K562 (cell line): Measurements from ENCODE around the gene DHRS12. TPM values are rescaled to one million over a fixed set of nuclear protein-coding genes. Genes with fewer than 3 reads are reported as not detected.

ENCODE experiments used
- ATAC-seq: fragments of 200-7000 bp; cut with Tn5 transposase; 3 replicates; pipeline ENCODE4 v1.9.1; 2020; ENCODE audit warnings: moderate library complexity
- BruUV-seq: library from RNA; stranded (reverse); fragments of 400-500 nt; replicated peaks from 2 replicates; lab custom pipeline; 2021; lab: Mats Ljungman, UMichigan
- CTCF ChIA-PET: fragments of 300-600 bp; formaldehyde crosslinking; extraction: SDS; loops from one replicate; lab custom pipeline; 2021; ENCODE audit warnings: low intra/inter-chr PET ratio; lab: Yijun Ruan, JAX
- POLR2A ChIA-PET: fragments of 300-600, 350-650 bp; sonication (Branson Sonifier 250); formaldehyde crosslinking; extraction: SDS; loops from one replicate; lab custom pipeline; 2021; ENCODE audit warnings: antibody characterized with exemption, inconsistent platforms; lab: Yijun Ruan, JAX
- DNase-seq, 4 experiments: peaks; one replicate each; pipeline versions ENCODE4 v3.0.0 to v3.0.0-alpha.2; 2011 to 2018; ENCODE audit warnings: low spot score in 3 of 4, mixed read lengths in 3 of 4; ENCODE audit errors: extremely low read depth in 1 of 4
- FAIRE-seq: peaks from 2 replicates; lab custom pipeline; 2011; peaks lifted over from hg19 to GRCh38; lab: Jason Lieb, UNC
- H2AFZ ChIP-seq: 2 replicates; pipeline ENCODE4 v1.6.0; 2011; ENCODE audit warnings: low read depth, low read length, control low read depth, inconsistent platforms
- H3K27ac ChIP-seq: fragments of 200-600 bp; 3 replicates; pipeline ENCODE4 v1.8.0; 2011; ENCODE audit warnings: low read depth, mild to moderate bottlenecking, control low read depth, inconsistent platforms, low read length, moderate library complexity, mixed read lengths; ENCODE audit errors: extremely low read depth
- H3K27me3 ChIP-seq, 2 experiments: fragments of 300-600 bp in 1 of 2; 2 replicates in 1 of 2; 3 replicates in 1 of 2; pipeline versions ENCODE4 v1.6.0 to v1.8.0; 2011; ENCODE audit warnings: inconsistent platforms in 2 of 2, low read length in 2 of 2, mild to moderate bottlenecking in 1 of 2, mixed read lengths in 1 of 2, moderate library complexity in 1 of 2; ENCODE audit not compliant: control insufficient read depth in 2 of 2, insufficient read depth in 2 of 2
- H3K36me3 ChIP-seq: fragments of 300-600 bp; 3 replicates; pipeline ENCODE4 v1.8.0; 2011; ENCODE audit warnings: mild to moderate bottlenecking, low read length, inconsistent platforms; ENCODE audit not compliant: control insufficient read depth, insufficient read depth
- H3K4me1 ChIP-seq, 2 experiments: fragments of 200-600 bp in 1 of 2; replicated peaks in 1 of 2; 2 replicates in 1 of 2; 3 replicates in 1 of 2; pipeline versions ENCODE4 v1.5.1 to v1.8.0; 2011; ENCODE audit warnings: inconsistent platforms in 2 of 2, low read length in 2 of 2, mild to moderate bottlenecking in 1 of 2, mixed read lengths in 1 of 2, moderate library complexity in 1 of 2; ENCODE audit not compliant: control insufficient read depth in 2 of 2, insufficient read depth in 2 of 2
- H3K4me2 ChIP-seq: 2 replicates; pipeline ENCODE4 v1.6.1; 2011; ENCODE audit warnings: low read length, control low read depth, inconsistent platforms, mixed read lengths; ENCODE audit not compliant: insufficient read depth
- H3K4me3 ChIP-seq: fragments of 200-600 bp; sonication (generic), shearing (Covaris generic); 2 replicates; pipeline ENCODE4 v1.5.1; 2016; ENCODE audit warnings: control low read depth, inconsistent platforms
- H3K79me2 ChIP-seq: fragments of 200-600 bp; 3 replicates; pipeline ENCODE4 v1.8.0; 2011; ENCODE audit warnings: low read length, inconsistent platforms; ENCODE audit not compliant: control insufficient read depth, insufficient read depth
- H3K9ac ChIP-seq, 2 experiments: 2 replicates each; pipeline versions ENCODE4 v1.6.0 to v1.6.1; 2011; ENCODE audit warnings: low read depth in 2 of 2, low read length in 2 of 2, control low read depth in 1 of 2, inconsistent platforms in 1 of 2, mild to moderate bottlenecking in 1 of 2, mixed read lengths in 1 of 2; ENCODE audit not compliant: insufficient read depth in 1 of 2
- H3K9me1 ChIP-seq: one replicate; pipeline ENCODE4 v1.6.0; 2011; ENCODE audit warnings: inconsistent platforms, mild to moderate bottlenecking, low read length, moderate library complexity; ENCODE audit not compliant: control insufficient read depth, insufficient read depth
- H3K9me3 ChIP-seq: replicated peaks from 2 replicates; pipeline ENCODE4 v1.5.1; 2011; ENCODE audit warnings: low read depth, low read length, inconsistent platforms; ENCODE audit not compliant: control insufficient read depth, insufficient read depth
- H4K20me1 ChIP-seq: replicated peaks from 2 replicates; pipeline ENCODE4 v1.6.1; 2011; ENCODE audit warnings: low read length, inconsistent platforms, mixed read lengths; ENCODE audit not compliant: control insufficient read depth, insufficient read depth
- CAMTA2 ChIP-seq: fragments of 250-450 bp; sonication (Bioruptor Pico); conservative IDR thresholded peaks from 2 replicates; pipeline ENCODE4 v1.5.1; 2022
- CBX3 ChIP-seq, 2 experiments: IDR thresholded peaks; 1 replicate in 1 of 2; 2 replicates in 1 of 2; pipeline ENCODE4 v1.6.1; 2012; ENCODE audit warnings: inconsistent platforms in 2 of 2, low read length in 2 of 2, borderline replicate concordance in 1 of 2, control low read depth in 1 of 2
- GTF2E2 ChIP-seq: fragments of 200-800 bp; sonication (Bioruptor generic); IDR thresholded peaks from 2 replicates; pipeline ENCODE4 v1.6.1; 2016; ENCODE audit warnings: missing genetic modification characterization, missing compliant biosample characterization
- HNRNPH1 ChIP-seq: fragments of 200-400 bp; formaldehyde crosslinking; optimal IDR thresholded peaks from 2 replicates; pipeline ENCODE3; 2017; ENCODE audit warnings: low read depth, mild to moderate bottlenecking, low read length, moderate library complexity
- MED1 ChIP-seq: sonication (generic); formaldehyde crosslinking; IDR thresholded peaks from 2 replicates; pipeline ENCODE4 v1.8.1; 2023; ENCODE audit warnings: missing genetic modification reagents, borderline replicate concordance
- MNT ChIP-seq, 2 experiments: fragments of 450-650 bp; conservative IDR thresholded peaks; 2 replicates each; pipeline ENCODE4 v1.6.1; 2017; ENCODE audit warnings: mild to moderate bottlenecking in 2 of 2, moderate library complexity in 2 of 2
- NCOR1 ChIP-seq: fragments of 450-650 bp; IDR thresholded peaks from 2 replicates; pipeline ENCODE4 v1.6.1; 2016; ENCODE audit warnings: mild to moderate bottlenecking, moderate library complexity
- SAFB ChIP-seq: fragments of 200-400 bp; formaldehyde crosslinking; IDR thresholded peaks from 2 replicates; pipeline ENCODE4 v1.6.1; 2017; ENCODE audit warnings: low read depth, low read length, borderline replicate concordance
- SETDB1 ChIP-seq: IDR thresholded peaks from one replicate; pipeline ENCODE4 v1.6.1; 2012; ENCODE audit warnings: low read length, control low read depth, inconsistent platforms
- SMC3 ChIP-seq: conservative IDR thresholded peaks from 2 replicates; pipeline ENCODE4 v1.6.1; 2011; ENCODE audit warnings: low read depth, low read length, improper control_type of control experiment; ENCODE audit not compliant: insufficient read depth
- TCF3 ChIP-seq: sonication (generic); formaldehyde crosslinking; IDR thresholded peaks from 2 replicates; pipeline ENCODE4 v1.4.0; 2020; ENCODE audit warnings: mild to moderate bottlenecking, missing genetic modification reagents
- TCF7L2 ChIP-seq: fragments of 150-350 bp; IDR thresholded peaks from 2 replicates; pipeline ENCODE4 v1.6.1; 2016; ENCODE audit warnings: low read depth, mild to moderate bottlenecking, low read length, moderate library complexity
- TFE3 ChIP-seq: fragments of 450-650 bp; formaldehyde crosslinking; IDR thresholded peaks from 2 replicates; pipeline ENCODE4 v1.4.0; 2020; ENCODE audit warnings: mild to moderate bottlenecking, mixed read lengths
- TRIM28 ChIP-seq: fragments of 450-650 bp; IDR thresholded peaks from 2 replicates; pipeline ENCODE4 v1.6.1; 2017
- XRCC5 ChIP-seq: fragments of 200-400 bp; formaldehyde crosslinking; IDR thresholded peaks from 2 replicates; pipeline ENCODE4 v1.6.1; 2017; ENCODE audit warnings: low read depth, mild to moderate bottlenecking, low read length
- ZEB2 ChIP-seq: fragments of 450-650 bp; IDR thresholded peaks from 2 replicates; pipeline ENCODE4 v1.6.1; 2016
- ZNF707 ChIP-seq: fragments of 250-450 bp; sonication (Bioruptor Pico); conservative IDR thresholded peaks from 2 replicates; pipeline ENCODE4 v1.8.0; 2022; ENCODE audit warnings: inconsistent platforms, mild to moderate bottlenecking, moderate library complexity
- ZNF764 ChIP-seq: fragments of 250-450 bp; sonication (Bioruptor Pico); IDR thresholded peaks from 2 replicates; pipeline ENCODE4 v1.4.0; 2020; ENCODE audit warnings: low read depth, mild to moderate bottlenecking, moderate library complexity
- WGBS: fragments of 100-300 bp; shearing (Covaris generic); methylation state at CpG from one replicate; pipeline ENCODE4 v1.1.6; 2016; ENCODE audit warnings: low coverage, mixed read lengths; ENCODE audit not compliant: insufficient coverage; ENCODE audit errors: missing lambda C conversion rate; 5-methylcytosine and 5-hydroxymethylcytosine counted together
- in situ Hi-C: fragments of 300-500 bp; cut with MboI; formaldehyde crosslinking; loops from 4 replicates; pipeline ENCODE4 v1.15.0; 2018; ENCODE audit warnings: inconsistent platforms, mixed read lengths
- intact Hi-C: fragments of 100-400 bp; cut with micrococcal nuclease; formaldehyde crosslinking; loops from 2 replicates; pipeline ENCODE4 v1.14.2; 2022
- polyA plus RNA-seq, 8 experiments: library from polyadenylated mRNA; depleted of rRNA in 4 of 8; stranded (reverse) in 5 of 8; unstranded in 3 of 8; fragments of >200 nt; fragmentation: Nextera tagmentation in 2 of 8; fragmentation: Illumina TruSeq in 1 of 8; extraction: Ambion mirVana in 2 of 8; extraction: Trizol in 1 of 8; gene quantifications; 2 replicates each; pipeline versions ENCODE4 v1.2.1 to v1.2.3, GENCODE V29; 2011 to 2014; ENCODE audit warnings: inconsistent platforms in 1 of 8, missing spikeins in 1 of 8
- total RNA-seq, 7 experiments: library from RNA; depleted of rRNA in 6 of 7; stranded (reverse); fragments of >200 nt in 6 of 7; fragmentation: Illumina TruSeq in 2 of 7; extraction: Trizol in 2 of 7; gene quantifications; 2 replicates each; pipeline versions ENCODE4 v1.2.1 to v1.2.3, GENCODE V29; 2011 to 2021; ENCODE audit warnings: low replicate concordance in 1 of 7
- TF ChIP-seq, protein P1 (sequence below), 2 experiments: IDR thresholded peaks; 2 replicates each; pipeline ENCODE4 v1.6.1; 2011; ENCODE audit warnings: borderline replicate concordance in 1 of 2, control low read depth in 1 of 2, low read depth in 1 of 2, low read length in 1 of 2, mild to moderate bottlenecking in 1 of 2, mixed read lengths in 1 of 2, moderate library complexity in 1 of 2; ENCODE audit not compliant: insufficient read depth in 1 of 2, insufficient read length in 1 of 2, poor library complexity in 1 of 2, severe bottlenecking in 1 of 2; ENCODE audit errors: extremely low read depth in 1 of 2

The DHRS12 gene
- total and polyA plus RNA-seq, 9 of the 15 experiments (the other 6 are each of a cell fraction or from before 2014, with no cell fraction given) = 0.62 to 2.7 (median 0.98) TPM

- no peak overlapping the region for H3K4me3 ChIP-seq
- POLR2A ChIA-PET = no interaction called here
- TF ChIP-seq TCF3 (no peak), ZNF707 (no peak), ZEB2 (no peak), MED1 (CRISPR knock-in tag) (no peak), NCOR1 (no peak), HNRNPH1 (no peak), TCF7L2 (no peak), MNT (conservative IDR thresholded peaks at IDR 0.05) (no peak), SMC3 (no peak), GTF2E2 (tag) (no peak), SETDB1 (no peak), TFE3 (CRISPR knock-in tag) (no peak), CBX3 (IDR thresholded peaks at IDR 0.05; ENCODE audit: borderline replicate concordance in 1 of 2, low read length in 2 of 2) (no peak), SAFB (no peak), ZNF764 (CRISPR knock-in tag) (no peak), TRIM28 (no peak), CAMTA2 (no peak), XRCC5 (no peak)
- TF ChIP-seq, protein P1, sequence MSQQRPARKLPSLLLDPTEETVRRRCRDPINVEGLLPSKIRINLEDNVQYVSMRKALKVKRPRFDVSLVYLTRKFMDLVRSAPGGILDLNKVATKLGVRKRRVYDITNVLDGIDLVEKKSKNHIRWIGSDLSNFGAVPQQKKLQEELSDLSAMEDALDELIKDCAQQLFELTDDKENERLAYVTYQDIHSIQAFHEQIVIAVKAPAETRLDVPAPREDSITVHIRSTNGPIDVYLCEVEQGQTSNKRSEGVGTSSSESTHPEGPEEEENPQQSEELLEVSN (IDR thresholded peaks at IDR 0.05; ENCODE audit: borderline replicate concordance in 1 of 2, extremely low read depth in 1 of 2, insufficient read depth in 1 of 2, insufficient read length in 1 of 2, low read depth in 1 of 2, low read length in 1 of 2, poor library complexity in 1 of 2, severe bottlenecking in 1 of 2) = no peak
These were observed 10.1 kb upstream of the DHRS12 start for GRCh38 chr13:51814071-51814470.

More at GRCh38 chr13:51814071-51814470, 10.1 kb upstream of the DHRS12 start:
- peaks cover 0 to 20% of the 10 kb centered on the region in 2 experiments; a peak in 3 of 5 replicates for H3K27me3 ChIP-seq
- no peaks in the 10 kb centered on the region for H3K9me1 ChIP-seq
- in situ Hi-C loops (no loop called here), intact Hi-C loops (loop anchor here (2.0 kb wide), 1 partner anchor 313 kb away; no protein-coding TSS in a partner anchor)
- H3K79me2 ChIP-seq = no peaks in the 10 kb centered on the region
- CTCF ChIA-PET = no interaction called here
- H3K27ac ChIP-seq = no peak overlapping the region
- H3K9ac ChIP-seq = no peak overlapping the region
- H3K9me3 ChIP-seq = no peaks in the 10 kb centered on the region
- H2AFZ ChIP-seq = no peak overlapping the region
- DNase-seq (no peak), ATAC-seq (no peak), FAIRE-seq (no peak)
- H4K20me1 ChIP-seq = no peaks in the 10 kb centered on the region
- peaks cover 6 to 16% of the 10 kb centered on the region in 2 experiments; a peak in 4 of 5 replicates for H3K4me1 ChIP-seq
- no TSS peak for BruUV-seq
- H3K36me3 ChIP-seq = no peaks in the 10 kb centered on the region
- WGBS = 47% methylated on average over 1 of the region's 2 CpGs
- no peak overlapping the region for H3K4me2 ChIP-seq
